ENCODE results near the gene PRKAG2. TPM values are rescaled to one million over a fixed set of nuclear protein-coding genes. Genes with fewer than 3 reads are reported as not detected.

The PRKAG2 gene
- total RNA-seq, 1 donor from 2014 or later = 17.9 TPM

DNA sequence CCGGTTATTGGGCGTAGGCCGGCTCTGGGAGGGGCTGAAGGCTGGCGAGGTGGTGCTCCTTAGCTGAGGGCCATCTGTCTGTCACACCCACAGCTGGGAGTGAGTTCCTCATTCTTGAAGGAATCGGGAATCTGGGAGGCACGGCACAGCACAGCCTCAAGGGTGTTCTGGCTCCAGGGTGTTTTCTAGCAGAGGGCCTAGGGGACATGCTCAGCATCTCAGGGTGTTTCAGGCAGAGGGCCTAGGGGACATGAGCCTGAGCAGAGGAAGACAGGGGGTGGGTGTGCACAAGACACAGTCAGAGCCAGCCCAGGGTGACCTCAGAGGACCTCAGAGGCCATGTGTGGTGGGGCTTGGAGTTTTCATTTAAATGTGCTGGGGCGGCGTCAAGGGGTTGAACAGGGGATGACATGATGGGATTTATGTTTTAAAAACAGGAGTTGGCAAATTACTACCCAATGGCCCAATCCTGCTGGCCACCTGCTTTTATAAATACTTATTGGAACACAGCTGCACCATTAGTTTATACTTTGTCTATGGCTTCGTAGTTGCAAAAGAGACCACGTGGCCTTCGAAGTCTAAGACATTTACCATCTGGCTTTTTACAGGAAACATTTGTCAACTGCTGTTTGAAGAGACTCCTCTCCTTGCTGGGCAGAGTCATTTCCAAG lies 121.6 kb downstream of the PRKAG2 start:
- H3K36me3 Mint-ChIP-seq = peaks cover 3% of the 10 kb centered on the region
- H3K9me3 Mint-ChIP-seq = no peaks in the 10 kb centered on the region
- peaks cover 3% of the 10 kb centered on the region for H3K27me3 Mint-ChIP-seq
- peak overlapping the region; percentile 55 for H3K27ac Mint-ChIP-seq
- no peak overlapping the region for H3K4me3 Mint-ChIP-seq
- TF ChIP-seq, protein P1, sequence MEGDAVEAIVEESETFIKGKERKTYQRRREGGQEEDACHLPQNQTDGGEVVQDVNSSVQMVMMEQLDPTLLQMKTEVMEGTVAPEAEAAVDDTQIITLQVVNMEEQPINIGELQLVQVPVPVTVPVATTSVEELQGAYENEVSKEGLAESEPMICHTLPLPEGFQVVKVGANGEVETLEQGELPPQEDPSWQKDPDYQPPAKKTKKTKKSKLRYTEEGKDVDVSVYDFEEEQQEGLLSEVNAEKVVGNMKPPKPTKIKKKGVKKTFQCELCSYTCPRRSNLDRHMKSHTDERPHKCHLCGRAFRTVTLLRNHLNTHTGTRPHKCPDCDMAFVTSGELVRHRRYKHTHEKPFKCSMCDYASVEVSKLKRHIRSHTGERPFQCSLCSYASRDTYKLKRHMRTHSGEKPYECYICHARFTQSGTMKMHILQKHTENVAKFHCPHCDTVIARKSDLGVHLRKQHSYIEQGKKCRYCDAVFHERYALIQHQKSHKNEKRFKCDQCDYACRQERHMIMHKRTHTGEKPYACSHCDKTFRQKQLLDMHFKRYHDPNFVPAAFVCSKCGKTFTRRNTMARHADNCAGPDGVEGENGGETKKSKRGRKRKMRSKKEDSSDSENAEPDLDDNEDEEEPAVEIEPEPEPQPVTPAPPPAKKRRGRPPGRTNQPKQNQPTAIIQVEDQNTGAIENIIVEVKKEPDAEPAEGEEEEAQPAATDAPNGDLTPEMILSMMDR (conservative IDR thresholded peaks at IDR 0.05) = no peak
- H3K4me1 Mint-ChIP-seq (ENCODE audit: unreplicated experiment) = peaks cover 31% of the 10 kb centered on the region
- DNase-seq (ENCODE audit: extremely low spot score, unreplicated experiment) = no peak

DNA sequence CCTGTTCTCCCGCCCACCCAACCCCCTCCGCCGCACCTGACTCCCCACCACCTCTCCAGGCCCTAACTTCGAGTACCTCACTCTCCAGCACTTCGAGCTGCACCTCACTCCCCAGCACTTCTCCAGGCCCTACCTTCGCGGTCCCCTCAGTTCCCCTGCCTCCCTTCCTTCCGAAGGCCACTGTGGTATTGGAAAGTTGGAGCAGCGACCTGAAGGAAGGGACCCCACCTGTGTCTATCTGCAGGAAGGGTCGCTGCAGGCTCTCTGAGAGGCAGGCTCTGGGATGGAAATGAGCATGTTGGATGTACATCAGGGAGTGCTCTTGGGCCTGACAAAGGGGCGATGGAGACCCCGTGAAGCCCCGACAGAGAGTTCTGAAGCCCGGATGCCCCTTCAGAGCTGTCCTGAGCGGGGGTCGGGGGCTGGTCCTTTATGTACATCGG lies 122.2 kb downstream of the PRKAG2 start:
- H3K27me3 Mint-ChIP-seq = peaks cover 3% of the 10 kb centered on the region
- no peaks in the 10 kb centered on the region for H3K9me3 Mint-ChIP-seq
- H3K27ac Mint-ChIP-seq = peak overlapping the region; percentile 55
- no peak overlapping the region for H3K4me3 Mint-ChIP-seq
- peaks cover 3% of the 10 kb centered on the region for H3K36me3 Mint-ChIP-seq
- peaks cover 28% of the 10 kb centered on the region for H3K4me1 Mint-ChIP-seq (ENCODE audit: unreplicated experiment)
- DNase-seq (ENCODE audit: extremely low spot score, unreplicated experiment) = no peak
- TF ChIP-seq, protein P1 (conservative IDR thresholded peaks at IDR 0.05) = no peak

DNA sequence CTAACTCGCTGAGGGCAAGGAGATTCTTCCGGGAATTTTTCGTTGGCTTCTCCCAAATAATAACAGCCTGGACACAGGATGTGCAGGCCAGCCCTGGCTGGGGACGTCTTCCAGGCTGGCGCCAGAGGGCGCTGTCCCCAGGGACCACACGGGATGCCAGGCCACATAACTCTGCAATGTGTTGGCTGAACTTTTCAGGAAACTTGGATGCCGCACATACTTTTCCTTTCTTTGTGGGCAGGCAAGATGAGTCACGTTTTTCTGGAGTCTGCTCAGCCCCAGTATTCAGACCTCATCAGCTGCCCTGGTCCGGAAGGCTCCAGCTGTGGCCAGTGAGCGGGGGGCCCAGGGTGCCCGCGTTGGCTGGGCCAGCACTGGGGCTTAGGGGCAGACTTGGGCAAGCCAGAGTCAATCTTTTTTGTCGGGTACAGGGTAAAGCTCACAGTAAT lies 122.7 kb downstream of the PRKAG2 start:
- Mint-ChIP-seq H3K27me3 (no peaks in the 10 kb centered on the region), H3K4me1 (ENCODE audit: unreplicated experiment) (peaks cover 23% of the 10 kb centered on the region), H3K9me3 (no peaks in the 10 kb centered on the region), H3K27ac (peak overlapping the region; percentile 50), H3K36me3 (peaks cover 3% of the 10 kb centered on the region), H3K4me3 (no peak overlapping the region)
- TF ChIP-seq, protein P1 (conservative IDR thresholded peaks at IDR 0.05) = peak; percentile 92
- DNase-seq (ENCODE audit: extremely low spot score, unreplicated experiment) = no peak

DNA sequence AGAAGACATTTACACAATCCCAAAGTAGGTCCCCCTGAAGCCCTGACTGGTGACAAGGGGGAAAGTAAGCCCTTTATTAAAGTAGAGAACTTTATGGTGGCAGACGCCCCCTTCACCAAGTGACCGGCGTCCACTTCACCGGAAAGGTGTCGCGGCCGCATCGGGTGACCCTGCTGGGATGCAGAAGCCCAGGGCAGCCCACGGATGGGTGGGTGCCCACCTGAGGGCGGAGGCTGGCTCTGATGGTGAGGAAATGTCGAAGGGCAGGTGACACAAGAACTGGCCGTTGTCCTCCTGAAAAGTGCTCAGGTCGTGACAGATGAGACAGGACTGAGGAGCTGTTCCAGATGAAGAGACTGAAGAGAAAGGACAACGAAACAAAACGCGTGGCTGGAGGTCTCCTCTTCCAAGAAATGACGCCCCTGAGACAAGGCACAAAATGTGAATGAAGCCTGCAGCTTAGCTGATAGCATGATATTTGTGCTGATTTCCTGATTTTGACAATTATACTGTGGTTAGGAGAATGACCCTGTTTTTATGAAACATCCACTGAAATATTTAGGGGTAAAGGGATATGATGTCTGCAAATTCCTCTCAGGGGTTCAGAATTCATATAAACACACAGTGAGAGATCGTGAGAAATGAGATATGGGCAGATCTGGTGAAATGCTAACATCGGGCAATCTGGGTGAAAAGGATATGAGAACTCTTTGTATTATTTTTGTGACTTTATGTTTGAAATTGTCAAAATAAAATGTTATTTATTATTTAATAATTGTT lies 123.9 kb downstream of the PRKAG2 start:
- Mint-ChIP-seq H3K4me1 (ENCODE audit: unreplicated experiment) (peaks cover 23% of the 10 kb centered on the region), H3K27ac (peak overlapping the region; percentile 22), H3K9me3 (no peaks in the 10 kb centered on the region), H3K4me3 (no peak overlapping the region), H3K36me3 (peaks cover 3% of the 10 kb centered on the region), H3K27me3 (no peaks in the 10 kb centered on the region)
- TF ChIP-seq, protein P1 (conservative IDR thresholded peaks at IDR 0.05) = no peak
- no peak for DNase-seq (ENCODE audit: extremely low spot score, unreplicated experiment)

DNA sequence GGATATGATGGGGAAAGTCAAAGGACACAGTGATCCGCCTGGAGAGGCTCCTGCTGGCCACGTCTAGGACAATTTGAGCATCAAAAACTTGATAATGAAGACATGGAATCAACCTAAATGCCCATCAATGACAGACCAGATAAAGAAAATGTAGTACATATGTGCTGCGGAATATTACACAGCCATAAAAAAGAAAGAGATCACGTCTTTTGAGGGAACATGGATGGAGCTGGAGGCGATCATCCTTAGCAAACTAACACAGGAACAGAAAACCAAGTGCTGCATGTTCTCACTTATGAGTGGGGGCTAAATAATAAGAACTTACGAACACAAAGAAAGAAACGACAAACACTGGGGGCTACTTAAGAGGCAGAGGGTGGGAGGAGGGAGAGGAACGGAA lies 124.9 kb downstream of the PRKAG2 start:
- H3K9me3 Mint-ChIP-seq = no peaks in the 10 kb centered on the region
- H3K27ac Mint-ChIP-seq = no peak overlapping the region
- no peak for DNase-seq (ENCODE audit: extremely low spot score, unreplicated experiment)
- H3K4me3 Mint-ChIP-seq = no peak overlapping the region
- no peaks in the 10 kb centered on the region for H3K27me3 Mint-ChIP-seq
- TF ChIP-seq, protein P1 (conservative IDR thresholded peaks at IDR 0.05) = no peak
- peaks cover 17% of the 10 kb centered on the region for H3K4me1 Mint-ChIP-seq (ENCODE audit: unreplicated experiment)
- H3K36me3 Mint-ChIP-seq = peaks cover 3% of the 10 kb centered on the region

Measured in type B pancreatic cell (in vitro differentiated cells).